HG03378 (cell line): ENCODE measurements around the gene IGSF23.

Source experiments
- ATAC-seq: cut with Tn5 transposase; IDR thresholded peaks from one replicate; pipeline ENCODE4 v1.9.1; 2021; ENCODE audit warnings: mild to moderate bottlenecking, moderate library complexity; ENCODE audit not compliant: unreplicated experiment

The IGSF23 gene, protein sequence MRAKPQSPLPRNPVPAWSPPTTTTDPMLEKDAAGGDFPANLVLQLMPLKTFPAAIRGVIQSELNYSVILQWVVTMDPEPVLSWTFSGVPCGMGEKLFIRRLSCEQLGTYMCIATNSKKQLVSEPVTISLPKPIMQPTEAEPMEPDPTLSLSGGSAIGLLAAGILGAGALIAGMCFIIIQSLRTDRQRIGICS

DNA sequence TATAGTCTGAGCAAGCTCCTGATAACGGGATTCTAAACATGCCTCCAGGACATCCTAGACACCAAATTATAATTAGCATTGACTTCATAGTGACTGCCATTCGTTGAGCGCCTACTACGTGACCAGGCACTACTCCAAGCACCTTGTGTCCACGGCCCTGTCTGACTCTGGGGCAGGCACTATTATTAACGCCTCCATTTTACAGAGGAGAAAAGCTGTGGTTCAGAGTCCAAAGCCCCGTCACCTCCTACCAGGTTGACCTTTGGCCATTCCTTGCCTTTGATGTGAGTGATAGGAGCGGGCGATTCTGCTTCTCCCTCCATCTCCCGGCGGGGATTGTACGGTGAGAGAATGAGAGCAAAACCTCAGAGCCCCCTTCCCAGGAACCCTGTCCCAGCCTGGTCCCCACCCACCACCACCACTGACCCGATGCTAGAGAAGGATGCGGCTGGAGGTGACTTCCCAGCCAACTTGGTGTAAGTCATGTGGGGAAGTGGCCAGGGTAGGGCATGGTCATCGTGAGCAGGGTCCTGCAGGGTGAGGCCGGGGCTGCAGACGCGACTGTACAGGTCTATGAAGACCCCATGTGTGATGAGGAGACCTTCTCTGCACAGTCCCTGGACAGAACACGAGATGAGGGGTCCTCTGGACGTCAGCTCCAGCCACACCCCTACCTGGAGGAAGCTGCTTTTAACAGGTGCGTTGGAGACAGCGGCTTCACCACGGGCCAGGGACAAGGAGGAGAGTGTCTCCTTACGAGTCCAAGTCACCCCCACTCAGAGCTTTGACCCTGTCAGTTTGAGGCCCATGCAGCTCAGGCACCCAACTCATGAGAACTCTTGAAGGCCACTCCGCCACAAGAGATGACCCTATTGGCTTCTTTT is at the start of gene IGSF23:
Gene IGSF23, plus strand, starts transcription at position 269 of the 884 bp plus-strand sequence. Its CDS starts 83 bp downstream, at position 352.
- ATAC-seq, result no peak

- ATAC-seq, result no peak
Measured at GRCh38 chr19:44566984-44567383, 46.4 kb upstream of the IGSF23 start.

DNA sequence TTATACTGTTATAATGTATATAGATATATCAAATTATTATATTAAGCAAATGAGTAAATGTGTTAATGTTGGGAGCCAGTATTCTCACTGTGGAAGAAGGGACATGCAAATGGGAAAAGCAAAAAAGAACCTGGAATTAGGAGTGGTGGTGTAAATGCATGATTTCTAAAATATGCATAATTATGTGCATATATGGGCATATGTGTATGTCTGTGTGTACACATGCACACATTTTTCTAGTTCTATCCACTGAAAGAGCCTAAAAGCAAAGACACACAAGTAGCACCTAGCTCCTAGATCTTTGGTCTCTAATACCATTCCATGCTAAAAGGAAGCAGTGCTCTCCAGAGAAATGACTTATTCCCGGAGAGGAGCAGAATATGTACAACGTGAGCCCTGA is 45.6 kb upstream of the IGSF23 start:
- no peak for ATAC-seq

DNA sequence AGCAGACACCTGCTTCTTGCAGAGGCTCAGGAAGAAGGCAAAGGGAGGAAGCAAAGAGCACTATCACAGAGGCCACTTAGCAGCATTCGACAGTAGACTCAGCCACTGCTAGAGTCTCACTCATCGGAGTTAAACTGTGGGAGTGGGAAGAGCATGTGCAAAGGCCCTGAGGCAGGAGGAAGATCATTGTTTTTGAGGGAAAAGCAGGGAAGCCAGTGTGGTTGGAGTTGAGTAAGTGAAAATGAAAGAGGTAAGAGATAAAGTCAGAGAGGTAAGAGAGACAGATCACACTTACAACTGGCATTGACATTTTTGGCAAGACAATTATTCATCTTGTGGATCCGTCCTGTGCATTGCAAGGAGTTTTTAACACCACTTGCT is 42.8 kb upstream of the IGSF23 start:
- ATAC-seq, result no peak

DNA sequence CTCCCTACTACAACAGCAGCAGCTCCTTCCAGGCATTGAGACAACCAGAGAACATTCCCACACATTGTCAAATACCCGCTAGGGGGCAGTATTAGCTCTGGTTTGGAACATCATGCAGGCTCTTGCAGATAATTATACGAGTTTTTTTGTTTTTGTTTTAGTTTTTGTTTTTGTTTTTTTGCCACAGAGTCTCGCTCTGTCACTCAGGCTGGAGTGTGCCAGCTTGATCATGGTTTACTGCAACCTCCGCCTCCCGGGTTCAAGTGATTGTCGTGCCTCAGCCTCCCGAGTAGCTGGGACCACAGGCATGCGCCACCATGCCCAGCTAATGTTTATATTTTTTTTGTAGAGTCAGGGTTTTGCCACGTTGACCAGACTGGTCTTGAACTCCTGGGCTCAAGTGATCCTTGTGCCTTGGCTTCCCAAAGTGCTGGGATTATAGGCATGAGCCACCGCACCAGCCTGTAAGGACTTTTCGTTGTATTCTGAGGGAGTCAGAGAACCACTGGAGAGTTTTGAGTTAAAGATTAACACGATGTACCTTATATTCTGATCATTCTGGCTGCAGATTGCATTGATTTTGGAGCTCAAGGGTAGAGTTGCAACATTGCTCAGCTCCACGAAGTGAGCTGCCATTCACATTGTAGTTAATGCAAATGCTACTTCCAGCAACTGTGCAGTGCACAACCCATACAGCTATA is 42.2 kb upstream of the IGSF23 start:
- ATAC-seq, result no peak

DNA sequence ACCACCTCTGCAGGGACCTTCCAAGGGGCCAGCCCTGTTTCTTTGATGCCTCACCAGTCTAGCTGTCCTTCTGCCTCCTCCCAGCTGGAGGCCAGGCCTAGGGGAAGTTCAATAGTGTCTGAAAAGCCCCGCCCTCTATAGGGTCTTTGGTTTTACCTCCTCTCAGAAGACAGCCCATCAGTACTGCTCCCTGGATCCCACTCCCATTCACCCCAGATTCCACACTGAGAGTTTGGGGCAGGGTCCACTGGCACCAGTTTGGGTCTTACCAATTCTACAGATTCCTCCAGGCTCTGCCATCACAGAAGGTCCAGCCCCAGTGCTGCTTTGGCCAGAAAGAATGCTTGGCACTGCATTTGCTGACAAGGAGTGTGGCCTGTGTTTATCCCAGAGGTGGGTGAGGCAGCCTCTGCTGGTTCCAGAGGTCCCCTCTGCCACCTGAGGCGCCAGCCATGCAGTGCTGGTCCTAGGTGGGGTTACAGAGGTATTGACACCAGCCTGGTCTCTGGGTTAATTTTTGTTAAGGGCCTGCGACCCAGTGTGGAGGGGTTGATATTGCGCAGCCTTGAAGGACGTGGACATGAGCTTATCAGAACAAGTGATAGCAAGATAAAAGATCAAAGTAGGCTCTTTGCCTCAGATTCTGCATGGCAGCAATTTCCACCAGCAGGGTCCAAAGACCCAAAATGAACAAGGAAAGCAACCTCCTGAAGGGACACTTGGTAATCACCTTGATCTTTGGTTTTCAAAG is 41.4 kb upstream of the IGSF23 start:
- ATAC-seq, result no peak

DNA sequence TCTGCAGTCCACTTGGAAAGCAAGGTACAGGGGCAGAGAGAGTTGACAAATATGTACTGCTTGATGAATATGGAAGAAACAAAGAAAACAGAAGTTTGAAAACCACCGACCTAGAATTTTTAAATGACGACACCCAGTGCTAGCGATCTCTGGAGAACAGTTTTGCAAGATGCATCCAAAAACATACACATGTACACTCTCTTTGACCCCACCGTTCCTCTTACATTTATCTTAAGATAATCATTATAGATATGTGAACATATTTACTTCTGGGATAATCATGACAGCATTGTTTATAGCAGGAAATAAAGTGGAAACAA is 40.8 kb upstream of the IGSF23 start:
- no peak for ATAC-seq

GRCh38 chr19:44573183-44573582 is 40.2 kb upstream of the IGSF23 start:
- ATAC-seq, result no peak

DNA sequence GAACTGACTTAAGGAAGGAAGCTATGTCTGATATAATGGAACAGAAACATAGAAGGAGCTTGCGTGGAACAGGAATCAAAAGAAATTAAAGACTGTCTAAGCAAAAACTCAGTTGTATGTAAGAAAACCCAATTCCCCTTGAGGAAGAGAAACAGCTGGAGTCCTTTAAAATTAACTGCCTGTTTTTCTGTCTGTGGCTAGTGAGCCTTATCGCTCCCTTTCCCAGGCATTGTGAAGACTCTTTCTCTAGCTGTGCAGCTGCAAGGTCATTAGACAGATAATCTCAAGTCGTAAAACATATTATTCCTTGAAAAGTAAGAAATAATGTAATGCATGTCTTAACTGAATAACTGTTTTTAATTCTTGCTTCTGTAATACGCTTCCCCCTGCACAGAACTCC is 39.7 kb upstream of the IGSF23 start:
- no peak for ATAC-seq

- no peak for ATAC-seq
Measured at GRCh38 chr19:44574186-44574950, 39.0 kb upstream of the IGSF23 start.

DNA sequence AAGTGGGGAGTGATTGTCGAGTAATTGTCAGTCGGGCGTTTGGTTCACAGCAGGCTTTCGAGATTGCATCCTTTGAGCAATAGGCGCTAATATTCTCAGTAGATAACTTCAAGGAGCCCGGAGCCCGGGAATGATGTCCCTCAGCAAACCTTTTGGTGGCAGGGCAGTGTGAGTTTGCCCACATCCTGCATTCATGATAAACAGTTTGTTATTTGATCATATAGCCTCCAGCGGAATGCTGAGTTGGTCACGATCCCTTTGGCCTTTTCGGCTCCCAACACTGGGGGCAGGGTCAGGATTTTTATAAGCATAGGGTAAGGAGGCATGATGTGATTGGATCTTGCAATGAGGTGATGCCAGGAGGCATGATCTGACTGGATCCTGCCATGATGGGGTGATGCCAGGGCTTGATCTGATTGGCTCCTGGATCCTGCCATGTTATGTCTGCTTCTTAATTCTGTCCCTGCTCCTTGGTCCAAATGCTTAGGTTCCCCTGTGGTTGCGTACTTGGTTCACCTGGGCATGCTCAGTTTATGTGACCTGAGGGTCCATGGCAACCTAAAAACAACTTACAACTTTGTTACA is 38.2 kb upstream of the IGSF23 start:
- no peak for ATAC-seq

DNA sequence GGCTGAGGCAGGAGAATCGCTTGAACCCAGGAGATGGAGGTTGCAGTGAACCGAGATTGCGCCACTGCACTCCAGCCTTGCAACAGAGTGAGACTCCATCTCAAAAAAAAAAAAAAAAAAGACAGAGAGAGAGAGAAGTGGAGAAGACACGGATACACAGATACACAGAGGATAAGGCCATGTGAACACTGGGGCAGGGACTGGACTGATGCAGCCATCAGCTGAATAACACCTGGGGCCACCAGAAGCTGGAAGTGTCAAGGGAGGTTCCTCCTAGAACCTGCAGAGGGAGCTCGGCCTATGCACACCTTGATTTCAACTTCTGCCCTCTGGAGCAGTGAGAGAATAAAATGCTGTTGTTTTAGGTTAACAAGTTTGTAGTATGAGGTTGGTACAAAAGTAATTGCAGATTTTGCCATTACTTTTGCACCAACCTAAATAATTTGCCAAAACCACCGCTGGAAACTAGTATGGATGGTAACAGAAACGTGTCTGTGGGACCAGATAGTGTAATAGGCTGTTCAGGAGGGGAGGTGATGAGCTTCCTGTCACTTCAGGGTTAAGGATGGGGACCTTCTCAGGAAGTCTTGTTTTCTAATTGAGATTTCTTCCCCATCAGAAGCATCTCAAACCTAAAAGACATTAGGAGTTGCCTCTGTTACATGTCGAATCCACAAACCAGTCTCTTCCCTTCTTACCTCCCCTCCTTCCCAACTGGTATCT is 36.4 kb upstream of the IGSF23 start:
- ATAC-seq, result no peak

- no peak for ATAC-seq
Measured at GRCh38 chr19:44577566-44577874, 35.8 kb upstream of the IGSF23 start.

DNA sequence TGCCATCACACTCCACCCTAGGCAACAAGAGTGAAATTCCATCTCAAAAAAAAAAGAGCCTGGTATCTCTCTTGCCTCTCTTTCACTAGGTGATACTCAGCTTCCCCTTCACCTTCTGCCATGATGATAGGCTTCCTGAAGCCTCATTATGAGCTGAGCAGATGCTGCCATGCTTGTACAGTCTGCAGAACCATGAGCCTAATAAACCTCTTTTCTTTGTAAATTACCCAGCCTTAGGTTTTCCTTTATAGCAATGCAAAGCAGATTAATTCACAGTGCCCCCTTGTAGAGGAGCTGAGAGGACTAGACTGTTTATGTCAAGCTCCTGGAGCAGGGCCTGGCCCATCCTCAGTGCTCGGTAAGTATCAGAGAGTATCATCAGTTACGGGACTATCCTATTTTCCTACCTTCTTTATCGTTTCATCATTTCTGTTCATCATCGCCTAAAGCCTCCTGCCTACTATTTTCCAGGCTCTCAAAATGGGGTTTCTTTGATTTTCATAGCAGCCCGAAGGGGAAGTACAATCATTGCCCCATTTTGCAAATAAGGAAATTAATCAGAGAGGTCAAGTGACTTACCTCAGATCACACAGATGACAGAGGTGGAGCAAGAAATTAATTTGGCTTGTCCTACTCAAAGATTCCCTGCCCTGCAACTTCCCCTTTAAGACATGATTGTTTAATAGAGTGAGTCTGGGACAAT is 33.5 kb upstream of the IGSF23 start:
- no peak for ATAC-seq

GRCh38 chr19:44580366-44580895 is 32.9 kb upstream of the IGSF23 start:
- ATAC-seq, result no peak

DNA sequence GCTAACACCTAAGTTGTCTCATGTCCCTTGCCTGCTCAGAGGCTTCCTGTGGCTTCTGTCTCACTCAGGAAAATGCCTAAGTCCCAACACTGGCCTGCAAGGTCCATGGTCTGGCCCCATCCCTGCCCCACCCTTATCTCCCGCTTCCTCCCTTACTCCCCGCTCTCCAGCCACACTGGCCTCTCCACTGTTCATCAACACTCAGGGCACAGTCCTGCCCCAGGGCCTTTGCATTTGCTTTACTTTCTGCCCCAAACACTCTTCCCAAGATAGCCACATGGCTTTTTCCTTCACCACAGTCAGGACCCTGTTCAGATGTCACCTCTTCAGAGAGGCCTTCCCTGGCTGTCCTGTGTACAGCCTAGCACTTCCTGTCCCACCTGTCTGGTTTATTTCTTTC is 32.1 kb upstream of the IGSF23 start:
- no peak for ATAC-seq

- ATAC-seq, result no peak
Measured at GRCh38 chr19:44582581-44583265, 30.6 kb upstream of the IGSF23 start.
